ENCODE data around the gene FGD6.
"Not testable (repeated sequence)": the region's sequence is repeated elsewhere in the genome, so short reads cannot be mapped to it uniquely, and the experiment has no call there.

FGD6 gene

GRCh38 chr12:95204141-95204866, 13.0 kb downstream of the FGD6 start:
- DNase-seq, result peak in 1 of 2 donors; percentile 12

DNA sequence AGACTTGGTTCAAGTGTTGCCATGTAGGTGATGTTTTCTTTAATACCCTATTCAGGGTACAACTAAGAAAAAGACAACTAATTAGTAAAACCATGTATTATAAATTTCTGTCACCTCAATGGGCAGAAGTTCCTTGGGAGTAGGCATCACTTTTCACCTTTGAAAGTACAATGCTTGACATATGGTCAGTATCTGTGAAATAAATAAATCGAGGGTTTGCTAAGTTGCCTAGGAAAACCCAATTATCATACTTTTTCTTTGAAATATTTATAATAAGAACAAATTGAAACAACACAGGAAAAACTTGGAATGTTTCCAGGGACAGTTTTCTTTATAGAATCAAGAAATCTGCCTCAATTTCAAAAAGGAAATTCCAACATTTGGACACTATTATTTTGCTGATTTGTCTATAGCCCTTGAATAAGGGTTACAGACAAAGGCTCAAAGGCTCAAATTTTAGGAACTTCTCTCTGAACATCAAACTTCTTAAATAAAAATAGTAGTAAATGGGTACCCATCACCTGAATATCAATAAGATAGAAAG, 13.7 kb downstream of the FGD6 start:
- no peak for DNase-seq

- DNase-seq, result no peak
Measured at GRCh38 chr12:95202691-95203486, 14.4 kb downstream of the FGD6 start.

DNA sequence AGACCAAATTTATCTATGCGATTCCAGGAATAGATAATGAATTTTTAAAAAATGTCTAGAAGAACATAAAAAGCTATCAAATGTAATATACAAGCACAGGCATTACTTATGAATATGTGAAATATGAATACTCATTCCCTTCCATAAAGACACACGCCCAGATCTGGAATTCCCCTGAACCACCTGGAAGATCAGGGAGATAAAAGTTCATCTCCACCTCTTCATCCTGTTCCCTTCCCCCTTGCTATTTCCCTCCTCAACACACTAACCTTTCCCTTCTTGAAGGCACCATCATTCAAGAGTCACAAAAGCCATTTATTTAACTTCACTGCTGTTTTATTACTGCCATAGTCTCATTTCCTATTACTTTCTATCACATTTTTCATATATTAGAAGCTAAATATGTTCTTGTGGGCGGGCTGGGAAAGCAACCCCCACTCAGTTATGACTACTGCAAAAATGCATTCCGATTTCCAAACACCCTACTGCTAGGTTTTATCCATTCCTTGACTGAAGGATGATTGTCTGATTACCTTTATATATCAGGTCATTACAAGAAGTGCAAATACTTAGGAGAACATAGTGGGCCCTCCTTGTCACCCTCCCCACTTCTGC, 16.1 kb downstream of the FGD6 start:
- no peak for DNase-seq

GRCh38 chr12:95200128-95200894, 17.0 kb downstream of the FGD6 start:
- DNase-seq, result no peak

- no peak for DNase-seq
Measured at GRCh38 chr12:95198914-95199313, 18.4 kb downstream of the FGD6 start.

- no peak for DNase-seq
Measured at GRCh38 chr12:95197636-95198035, 19.6 kb downstream of the FGD6 start.

DNA sequence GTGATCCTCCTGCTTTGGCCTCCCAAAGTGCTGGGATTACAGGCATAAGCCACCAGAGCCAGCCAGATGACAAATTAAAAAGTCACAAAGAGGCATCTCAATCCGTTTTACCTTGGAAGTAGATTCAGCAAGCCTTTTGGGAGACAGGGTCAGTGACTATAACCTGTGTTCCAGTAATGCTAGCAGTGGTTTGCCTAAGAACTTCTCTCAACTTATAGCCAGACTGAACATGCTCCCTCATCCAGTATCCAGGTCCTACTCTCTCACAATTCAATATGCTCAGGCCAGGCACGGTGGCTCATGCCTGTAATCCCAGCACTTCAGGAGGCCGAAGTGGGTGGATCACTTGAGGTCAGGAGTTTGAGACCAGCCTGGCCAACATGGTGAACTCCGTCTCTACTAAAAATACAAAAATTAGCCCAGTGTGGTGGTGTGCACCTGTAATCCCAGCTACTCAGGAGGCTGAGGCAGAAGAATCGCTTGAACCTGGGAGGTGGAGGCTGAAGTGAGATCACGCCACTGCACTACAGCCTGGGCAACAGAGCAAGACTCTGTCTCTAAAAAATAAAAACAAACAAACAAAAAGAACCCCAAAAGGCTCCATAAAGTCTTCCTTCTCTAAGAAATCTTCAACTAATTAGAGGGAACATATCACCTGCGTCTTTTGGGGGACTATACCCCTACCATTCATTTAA, 20.2 kb downstream of the FGD6 start:
- not testable (repeated sequence) for DNase-seq

GRCh38 chr12:95195122-95195521, 22.1 kb downstream of the FGD6 start:
- no peak for DNase-seq

DNA sequence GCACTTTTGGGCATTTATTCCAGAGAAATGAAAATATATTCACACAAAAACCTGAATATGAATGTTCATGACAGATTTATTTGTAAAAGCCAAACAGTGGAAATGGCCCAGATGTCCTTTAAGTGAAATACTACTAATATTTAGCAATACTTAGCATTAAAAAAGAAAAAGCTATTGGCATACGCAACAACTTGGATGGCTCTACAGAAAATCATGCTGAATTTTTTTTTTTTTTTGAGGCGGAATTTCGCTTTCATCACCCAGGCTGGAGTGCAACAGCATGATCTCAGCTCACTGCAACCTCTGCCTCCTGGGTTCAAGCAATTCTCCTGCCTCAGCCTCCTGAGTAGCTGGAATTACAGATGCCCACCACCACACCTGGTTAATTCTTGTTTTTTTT, 24.1 kb downstream of the FGD6 start:
- no peak for DNase-seq

- DNase-seq, result no peak
Measured at GRCh38 chr12:95192271-95192670, 25.0 kb downstream of the FGD6 start.

DNA sequence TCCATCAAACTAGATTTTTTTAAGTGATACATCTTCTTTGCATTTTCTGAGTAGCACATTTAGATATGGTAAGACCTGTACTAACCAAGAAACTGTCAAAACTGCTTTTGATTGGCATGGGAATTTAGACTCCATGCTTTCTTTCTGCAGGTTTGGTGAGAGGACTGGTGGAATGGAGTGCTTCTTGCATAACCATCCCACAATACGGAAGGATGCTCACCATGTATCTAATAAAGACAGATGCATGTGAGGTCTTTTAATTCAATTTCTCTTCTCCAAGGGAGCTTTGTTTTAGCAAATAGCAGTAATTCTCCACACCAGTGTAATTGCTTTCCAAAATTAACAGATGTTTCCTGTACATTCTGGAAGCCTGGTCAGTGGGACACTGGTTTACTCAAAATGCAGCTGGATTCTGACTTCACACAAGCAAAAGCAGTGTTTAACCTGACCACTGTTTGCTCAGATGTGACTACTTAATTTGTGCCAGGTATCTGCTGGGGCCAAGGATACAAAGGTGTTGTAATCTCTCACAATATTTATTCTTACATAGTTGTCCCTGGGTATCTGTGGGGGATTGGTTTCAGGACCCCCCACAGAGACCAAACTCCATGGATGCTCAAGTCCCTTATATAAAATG, 26.1 kb downstream of the FGD6 start:
- DNase-seq, result no peak

GRCh38 chr12:95187865-95188415, 29.3 kb downstream of the FGD6 start:
- no peak for DNase-seq

DNA sequence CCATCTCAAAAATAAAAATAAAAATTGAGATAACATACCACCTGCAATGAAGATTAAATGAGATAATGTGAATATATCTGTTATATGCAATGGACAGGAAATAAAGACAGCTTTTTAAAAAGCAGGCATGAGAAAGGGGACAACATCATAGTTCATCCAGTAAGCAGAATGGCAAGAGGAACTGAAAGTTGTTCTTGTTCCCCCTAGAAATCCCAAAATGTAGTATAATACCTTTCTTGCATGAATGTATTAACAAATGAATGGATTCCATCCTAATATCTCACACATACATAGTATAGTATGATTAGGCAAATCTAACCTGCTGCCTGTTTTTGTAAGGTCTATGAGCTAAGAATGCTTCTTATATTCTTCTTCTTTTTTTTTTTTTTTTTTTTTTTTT, 31.4 kb downstream of the FGD6 start:
- no peak for DNase-seq

DNA sequence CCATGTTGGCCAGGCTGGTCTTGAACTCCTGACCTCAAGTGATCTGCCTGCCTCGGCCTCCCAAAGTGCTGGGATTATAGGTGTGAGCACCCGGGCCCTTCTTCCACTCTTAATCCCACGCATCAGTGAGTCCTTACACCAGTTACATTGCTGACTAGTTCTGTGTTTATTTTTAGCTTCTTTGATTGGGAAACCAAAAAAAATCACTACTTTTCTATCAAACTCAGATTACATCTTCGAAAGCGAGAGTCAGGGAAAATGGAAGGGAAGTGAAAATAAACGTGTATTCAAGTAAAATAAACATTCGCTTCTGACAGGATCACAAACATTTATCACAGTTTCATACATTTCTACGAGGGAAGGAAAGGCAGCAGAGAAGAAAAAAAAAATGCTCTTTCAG, 32.2 kb downstream of the FGD6 start:
- DNase-seq, result no peak

GRCh38 chr12:95184121-95184520, 33.1 kb downstream of the FGD6 start:
- DNase-seq, result no peak

DNA sequence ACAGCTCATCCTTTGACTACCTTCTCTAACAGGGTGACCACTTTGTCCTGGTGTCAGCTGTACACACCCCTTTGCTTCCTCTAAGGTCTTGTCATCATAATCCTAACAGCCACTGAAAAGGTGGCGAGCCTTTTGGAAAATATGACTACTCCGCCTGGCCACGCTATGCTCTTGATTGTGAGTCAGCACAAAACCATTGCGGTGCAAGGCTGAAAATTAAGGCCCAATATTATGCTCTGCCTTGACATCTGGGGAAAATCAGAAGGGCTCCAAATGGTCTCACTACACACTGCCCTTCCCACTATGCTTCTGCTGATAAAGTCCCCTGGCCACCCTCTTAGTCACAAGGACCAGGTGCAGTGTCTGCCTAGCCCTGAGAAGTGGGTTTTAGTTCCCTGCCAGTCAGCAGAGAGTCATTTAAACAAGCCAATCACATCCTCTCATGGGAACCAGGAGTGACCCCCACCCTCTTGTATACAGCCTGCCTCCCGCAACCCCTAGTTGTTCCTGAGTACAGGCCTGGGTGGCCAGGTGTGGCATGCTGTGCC, 34.3 kb downstream of the FGD6 start:
- DNase-seq, result no peak

GRCh38 chr12:95181103-95181502, 36.2 kb downstream of the FGD6 start:
- DNase-seq, result no peak

DNA sequence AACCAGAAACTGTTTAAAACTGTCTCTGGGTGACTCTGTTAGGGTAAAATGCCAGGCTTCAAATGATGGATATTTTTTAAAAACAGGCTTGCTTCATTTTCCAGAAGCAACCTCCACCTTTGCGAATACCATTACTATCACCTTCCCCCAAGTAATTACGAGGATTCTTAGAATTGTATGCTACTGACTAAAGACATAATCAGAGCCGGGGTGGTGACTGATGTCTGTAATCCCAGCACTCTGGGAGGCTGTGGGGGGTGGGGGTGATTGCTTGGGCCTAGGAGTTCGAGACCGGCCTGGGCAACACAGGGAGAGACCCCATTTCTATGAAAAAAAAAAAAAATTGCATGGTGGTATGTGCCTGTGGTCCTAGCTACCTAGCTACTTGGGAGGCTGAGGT, 38.3 kb downstream of the FGD6 start:
- DNase-seq, result no peak

- no peak for DNase-seq
Measured at GRCh38 chr12:95178136-95178535, 39.1 kb downstream of the FGD6 start.

DNA sequence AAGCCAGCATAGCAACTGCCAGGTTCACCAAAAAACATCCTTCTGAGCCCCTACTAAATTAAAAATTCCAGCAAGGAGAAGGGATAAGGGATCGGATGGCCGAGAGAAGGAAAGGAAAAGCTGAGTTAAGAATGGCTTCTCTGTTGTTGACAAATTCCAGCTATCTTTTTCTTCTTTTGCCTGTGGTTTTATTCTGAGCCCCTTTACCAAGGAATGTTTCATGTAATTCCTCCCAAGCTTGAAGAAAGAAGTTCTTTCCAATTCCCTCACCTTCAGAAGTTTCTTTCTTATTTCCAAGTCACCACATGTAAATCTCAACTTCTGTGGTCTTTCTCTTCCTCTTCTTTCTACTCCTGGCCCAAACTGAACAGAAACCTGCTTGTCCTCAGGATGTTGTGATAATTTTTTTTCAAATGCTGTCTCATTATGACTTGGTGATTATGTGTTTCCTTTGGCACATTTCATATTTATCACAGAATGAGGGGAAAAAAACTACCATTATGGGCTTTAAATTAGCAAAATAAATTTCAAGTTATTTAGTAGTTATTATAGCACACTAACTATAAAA, 40.0 kb downstream of the FGD6 start:
- no peak for DNase-seq
